GM03348 (cell line): Measurements from ENCODE around the gene FFAR1.
"Not testable (repeated sequence)": the region's sequence is repeated elsewhere in the genome, so short reads cannot be mapped to it uniquely, and the experiment has no call there.

Experiments used
- DNase-seq: peaks from one replicate; pipeline ENCODE4 v3.0.0; 2012; ENCODE audit warnings: low spot score

Gene FFAR1

GRCh38 chr19:35362261-35363000 lies 14.7 kb downstream of the FFAR1 start:
- no peak for DNase-seq

GRCh38 chr19:35363001-35363590 lies 15.4 kb downstream of the FFAR1 start:
- no peak for DNase-seq

- no peak for DNase-seq
These were observed 16.2 kb downstream of the FFAR1 start for GRCh38 chr19:35363711-35364425.

GRCh38 chr19:35365303-35365702 lies 17.6 kb downstream of the FFAR1 start:
- DNase-seq, result no peak

- DNase-seq, result no peak
These were observed 20.7 kb downstream of the FFAR1 start for GRCh38 chr19:35368378-35368777.

- DNase-seq, result no peak
These were observed 21.8 kb downstream of the FFAR1 start for GRCh38 chr19:35369522-35369921.

GRCh38 chr19:35370722-35371121 lies 23.0 kb downstream of the FFAR1 start, which contains the start of gene GPR42:
GPR42 (plus strand) TSS chr19:35371068; CDS start chr19:35371360, 292 bp downstream.
- DNase-seq, result no peak

GRCh38 chr19:35373492-35373891 lies 25.8 kb downstream of the FFAR1 start:
- no peak for DNase-seq

GRCh38 chr19:35374031-35374430 lies 26.3 kb downstream of the FFAR1 start:
- not testable (repeated sequence) for DNase-seq

GRCh38 chr19:35375505-35376307 lies 28.0 kb downstream of the FFAR1 start:
- no peak for DNase-seq

- DNase-seq, result no peak
These were observed 30.0 kb downstream of the FFAR1 start for GRCh38 chr19:35377656-35378055.

- DNase-seq, result no peak
These were observed 30.7 kb downstream of the FFAR1 start for GRCh38 chr19:35378356-35378755.

GRCh38 chr19:35379545-35379944 lies 31.8 kb downstream of the FFAR1 start:
- DNase-seq, result not testable (repeated sequence)

- DNase-seq, result no peak
These were observed 32.3 kb downstream of the FFAR1 start for GRCh38 chr19:35379992-35380391.

GRCh38 chr19:35380450-35381124 lies 32.9 kb downstream of the FFAR1 start:
- no peak for DNase-seq

GRCh38 chr19:35381318-35381717 lies 33.6 kb downstream of the FFAR1 start:
- DNase-seq, result no peak

- DNase-seq, result no peak
These were observed 34.2 kb downstream of the FFAR1 start for GRCh38 chr19:35381926-35382325.

- DNase-seq, result no peak
These were observed 35.8 kb downstream of the FFAR1 start for GRCh38 chr19:35383536-35383935.

- no peak for DNase-seq
These were observed 40.8 kb downstream of the FFAR1 start for GRCh38 chr19:35388277-35389054.

GRCh38 chr19:35389192-35389861 lies 41.6 kb downstream of the FFAR1 start:
- DNase-seq, result no peak
